ENCODE data around the gene NTRK1.

GRCh38 chr1:156928043-156928602, 67.5 kb downstream of the NTRK1 start:
- TF ChIP-seq POLR2A (IDR thresholded peaks at IDR 0.05; ENCODE audit: low read depth, low read length) (no peak), TAF1 (IDR thresholded peaks at IDR 0.05; ENCODE audit: low read depth, low read length) (no peak), POLR2AphosphoS5 (IDR thresholded peaks at IDR 0.05; ENCODE audit: low read depth, low read length) (no peak), SPI1 (IDR thresholded peaks at IDR 0.05; ENCODE audit: low read depth, low read length) (no peak)

All from GM12891 (cell line).